SU-DHL-6 (cell line): ENCODE measurements around the gene ZG16.
"Not testable (repeated sequence)": the region's sequence is repeated elsewhere in the genome, so short reads cannot be mapped to it uniquely, and the experiment has no call there.

Experiments used
- H2AFZ ChIP-seq: fragments of 200-600 bp; sonication (generic); 2 replicates; pipeline ENCODE4 v1.6.1; 2014; ENCODE audit warnings: low read depth, mild to moderate bottlenecking, moderate library complexity, mixed read lengths, antibody characterized with exemption, low read length; ENCODE audit not compliant: severe bottlenecking
- H3F3A ChIP-seq: fragments of 200-600 bp; shearing (Covaris generic); 2 replicates; pipeline ENCODE4 v1.6.0; 2016; ENCODE audit warnings: antibody characterized with exemption, mild to moderate bottlenecking; ENCODE audit not compliant: insufficient read depth
- H3K27ac ChIP-seq: fragments of 200-600 bp; sonication (generic); 2 replicates; pipeline ENCODE4 v1.5.1; 2016; ENCODE audit warnings: low read depth, mild to moderate bottlenecking, low read length, moderate library complexity, mixed read lengths
- H3K27me3 ChIP-seq: fragments of 200-600 bp; sonication (generic), shearing (Covaris generic); 2 replicates; pipeline ENCODE4 v1.6.0; 2014; ENCODE audit warnings: mild to moderate bottlenecking, low read length
- H3K36me3 ChIP-seq: fragments of 200-600 bp; sonication (generic); 2 replicates; pipeline ENCODE4 v1.6.1; 2014; ENCODE audit warnings: mild to moderate bottlenecking, low read length, mixed read lengths
- H3K4me2 ChIP-seq: fragments of 300-600, 200-600 bp; shearing (Covaris generic), sonication (generic); 2 replicates; pipeline ENCODE4 v1.6.0; 2014; ENCODE audit warnings: low read length, low read depth, mild to moderate bottlenecking; ENCODE audit not compliant: poor library complexity, severe bottlenecking
- H3K4me3 ChIP-seq: fragments of 200-600 bp; sonication (generic); 2 replicates; pipeline ENCODE4 v1.5.1; 2014; ENCODE audit warnings: antibody characterized with exemption, low read length, mild to moderate bottlenecking, mixed read lengths; ENCODE audit not compliant: insufficient read depth, poor library complexity, severe bottlenecking
- H3K79me2 ChIP-seq: fragments of 200-600 bp; sonication (generic); 2 replicates; pipeline ENCODE4 v1.6.1; 2014; ENCODE audit warnings: mild to moderate bottlenecking, low read length, moderate library complexity; ENCODE audit not compliant: insufficient read depth
- H3K9ac ChIP-seq: fragments of 200-600 bp; sonication (generic); 2 replicates; pipeline ENCODE4 v1.7.0; 2014; ENCODE audit warnings: mild to moderate bottlenecking, low read length
- H3K9me2 ChIP-seq: fragments of 200-600 bp; sonication (generic); replicated peaks from 2 replicates; pipeline ENCODE4 v1.6.1; 2014; ENCODE audit warnings: low read length; ENCODE audit not compliant: insufficient read depth
- H3K9me3 ChIP-seq: fragments of 200-600 bp; sonication (generic); 2 replicates; pipeline ENCODE4 v1.6.1; 2014; ENCODE audit warnings: low read length, mixed read lengths; ENCODE audit not compliant: insufficient read depth
- H4K20me1 ChIP-seq: fragments of 200-600 bp; sonication (generic); 2 replicates; pipeline ENCODE4 v1.6.1; 2014; ENCODE audit warnings: low read depth, mild to moderate bottlenecking, antibody characterized with exemption, low read length, moderate library complexity, mixed read lengths
- EZH2phosphoT487 ChIP-seq: fragments of 200-600 bp; sonication (generic), shearing (Covaris generic); conservative IDR thresholded peaks from 2 replicates; pipeline ENCODE4 v1.6.1; 2018; ENCODE audit warnings: mild to moderate bottlenecking, antibody characterized with exemption, low read length, moderate library complexity, mixed read lengths
- TF ChIP-seq, protein P1 (sequence below): fragments of 200-600 bp; sonication (generic); IDR thresholded peaks from one replicate; pipeline ENCODE4 v1.5.1; 2017; ENCODE audit warnings: antibody characterized with exemption, mild to moderate bottlenecking, low read length, moderate library complexity; ENCODE audit not compliant: insufficient read depth, poor library complexity, severe bottlenecking

Gene ZG16

DNA sequence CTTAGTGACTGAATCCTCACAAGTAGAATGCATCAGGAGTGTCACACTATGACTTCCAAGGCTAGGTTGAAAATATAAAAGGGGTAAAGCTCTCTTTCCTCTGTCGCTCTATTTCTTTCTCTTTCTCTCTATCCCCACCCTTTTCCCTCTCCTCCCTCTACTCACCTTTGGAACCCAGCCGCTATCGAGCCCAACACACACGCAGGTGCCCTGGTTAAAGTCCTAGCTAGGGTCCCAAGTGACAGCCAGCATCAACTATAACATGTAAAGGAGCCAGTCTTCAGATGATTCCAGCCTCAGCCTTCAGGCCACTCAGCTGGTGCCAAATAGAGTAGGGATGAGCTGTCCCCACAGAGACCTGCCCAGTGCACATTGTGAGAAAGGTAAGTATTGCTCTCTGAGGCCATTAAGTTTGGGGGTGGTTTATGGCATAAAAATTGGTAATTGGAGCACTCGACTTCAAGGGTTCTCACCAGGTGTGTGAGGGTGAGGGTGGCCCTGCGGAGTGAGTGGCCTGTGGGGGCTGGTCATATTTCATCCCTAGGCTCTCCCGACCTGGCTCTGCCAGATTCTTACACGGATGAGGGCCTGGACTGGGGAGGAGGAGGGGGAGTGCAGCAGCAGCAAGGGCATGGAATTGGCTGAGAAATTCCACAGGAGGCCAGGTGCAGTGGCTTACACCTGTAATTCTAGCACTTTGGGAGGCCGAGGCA, 17.3 kb upstream of the ZG16 start:
- Histone ChIP-seq H3K4me2 (no peak overlapping the region), H2AFZ (no peak overlapping the region)
- TF ChIP-seq, protein P1, sequence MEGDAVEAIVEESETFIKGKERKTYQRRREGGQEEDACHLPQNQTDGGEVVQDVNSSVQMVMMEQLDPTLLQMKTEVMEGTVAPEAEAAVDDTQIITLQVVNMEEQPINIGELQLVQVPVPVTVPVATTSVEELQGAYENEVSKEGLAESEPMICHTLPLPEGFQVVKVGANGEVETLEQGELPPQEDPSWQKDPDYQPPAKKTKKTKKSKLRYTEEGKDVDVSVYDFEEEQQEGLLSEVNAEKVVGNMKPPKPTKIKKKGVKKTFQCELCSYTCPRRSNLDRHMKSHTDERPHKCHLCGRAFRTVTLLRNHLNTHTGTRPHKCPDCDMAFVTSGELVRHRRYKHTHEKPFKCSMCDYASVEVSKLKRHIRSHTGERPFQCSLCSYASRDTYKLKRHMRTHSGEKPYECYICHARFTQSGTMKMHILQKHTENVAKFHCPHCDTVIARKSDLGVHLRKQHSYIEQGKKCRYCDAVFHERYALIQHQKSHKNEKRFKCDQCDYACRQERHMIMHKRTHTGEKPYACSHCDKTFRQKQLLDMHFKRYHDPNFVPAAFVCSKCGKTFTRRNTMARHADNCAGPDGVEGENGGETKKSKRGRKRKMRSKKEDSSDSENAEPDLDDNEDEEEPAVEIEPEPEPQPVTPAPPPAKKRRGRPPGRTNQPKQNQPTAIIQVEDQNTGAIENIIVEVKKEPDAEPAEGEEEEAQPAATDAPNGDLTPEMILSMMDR: no peak
- TF ChIP-seq EZH2phosphoT487: no peak

DNA sequence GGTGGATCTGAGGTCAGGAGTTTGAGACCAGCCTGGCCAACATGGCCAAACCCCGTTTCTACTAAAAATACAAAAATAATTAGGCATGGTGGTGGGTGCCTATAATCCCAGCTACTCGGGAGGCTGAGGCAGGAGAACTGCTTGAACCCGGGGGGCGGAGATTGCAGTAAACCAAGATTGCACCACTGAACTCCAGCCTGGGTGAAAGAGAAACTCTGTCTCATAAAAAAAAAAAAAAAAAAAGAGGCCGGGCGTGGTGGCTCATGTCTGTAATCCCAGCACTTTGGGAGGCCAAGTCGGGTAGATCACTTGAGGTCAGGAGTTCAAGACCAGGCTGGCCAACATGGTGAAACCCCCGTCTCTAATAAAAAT, 16.8 kb upstream of the ZG16 start:
- H3K9me2 ChIP-seq, H3F3A ChIP-seq, H3K4me2 ChIP-seq, H3K79me2 ChIP-seq, H3K4me3 ChIP-seq, H3K36me3 ChIP-seq, H3K27ac ChIP-seq, H4K20me1 ChIP-seq, H3K9ac ChIP-seq, H3K9me3 ChIP-seq, H3K27me3 ChIP-seq, H2AFZ ChIP-seq: not testable (repeated sequence)

More for the DNA sequence above, 17.3 kb upstream of the ZG16 start:
- Histone ChIP-seq H3K36me3 (no peaks in the 10 kb centered on the region), H3K9ac (no peak overlapping the region), H3K9me3 (no peaks in the 10 kb centered on the region), H4K20me1 (no peaks in the 10 kb centered on the region), H3K79me2 (no peaks in the 10 kb centered on the region), H3K4me3 (no peak overlapping the region), H3K9me2 (no peaks in the 10 kb centered on the region), H3K27ac (no peak overlapping the region), H3F3A (no peaks in the 10 kb centered on the region), H3K27me3 (no peaks in the 10 kb centered on the region)

GRCh38 chr16:29761882-29762281, 16.2 kb upstream of the ZG16 start:
- no peak overlapping the region for H3K9ac ChIP-seq
- no peaks in the 10 kb centered on the region for H3K27me3 ChIP-seq
- H3K4me3 ChIP-seq: no peak overlapping the region
- no peaks in the 10 kb centered on the region for H3K9me2 ChIP-seq
- no peaks in the 10 kb centered on the region for H3F3A ChIP-seq
- no peak overlapping the region for H3K4me2 ChIP-seq
- H3K36me3 ChIP-seq: no peaks in the 10 kb centered on the region
- TF ChIP-seq EZH2phosphoT487: no peak
- TF ChIP-seq, protein P1: no peak
- no peak overlapping the region for H2AFZ ChIP-seq
- no peaks in the 10 kb centered on the region for H3K79me2 ChIP-seq
- H3K9me3 ChIP-seq: no peaks in the 10 kb centered on the region
- H3K27ac ChIP-seq: no peak overlapping the region
- H4K20me1 ChIP-seq: no peaks in the 10 kb centered on the region

- Histone ChIP-seq H3K4me3 (no peak overlapping the region), H3K9me3 (no peaks in the 10 kb centered on the region), H4K20me1 (no peaks in the 10 kb centered on the region), H3F3A (no peaks in the 10 kb centered on the region), H3K27ac (no peak overlapping the region), H3K4me2 (no peak overlapping the region), H3K79me2 (no peaks in the 10 kb centered on the region), H2AFZ (no peak overlapping the region), H3K27me3 (no peaks in the 10 kb centered on the region), H3K36me3 (no peaks in the 10 kb centered on the region), H3K9me2 (no peaks in the 10 kb centered on the region), H3K9ac (no peak overlapping the region)
- TF ChIP-seq, protein P1: no peak
- TF ChIP-seq EZH2phosphoT487: no peak
These were observed 14.7 kb upstream of the ZG16 start for GRCh38 chr16:29763326-29763725.
